GM12878 (cell line): ENCODE measurements around the gene CDH2. TPM values are rescaled to one million over a fixed set of nuclear protein-coding genes. Genes with fewer than 3 reads are reported as not detected.

Source experiments
- ATAC-seq: fragments of 200-7000 bp; cut with Tn5 transposase; 3 replicates; pipeline ENCODE4 v1.9.1; 2020; ENCODE audit warnings: mild to moderate bottlenecking, moderate library complexity
- BruUV-seq: library from RNA; stranded (reverse); fragments of 400-500 nt; replicated peaks from 2 replicates; lab custom pipeline; 2021; lab: Mats Ljungman, UMichigan
- CTCF ChIA-PET: fragments of 300-600 bp; sonication (Branson Sonifier 250); formaldehyde crosslinking; extraction: SDS; loops from one replicate; lab custom pipeline; 2021; ENCODE audit warnings: inconsistent platforms; lab: Yijun Ruan, JAX
- POLR2A ChIA-PET: fragments of 350-600 bp; formaldehyde crosslinking; extraction: SDS; loops from one replicate; lab custom pipeline; 2021; ENCODE audit warnings: inconsistent platforms; lab: Charles Lee
- RAD21 ChIA-PET: fragments of 300-600 bp; sonication (Branson Sonifier 250); formaldehyde crosslinking; loops from one replicate; lab custom pipeline; 2023; ENCODE audit warnings: antibody characterized with exemption; ENCODE audit not compliant: unreplicated experiment; lab: Charles Lee
- SMC1A ChIA-PET: fragments of 300-600 bp; sonication (Branson Sonifier 250); formaldehyde crosslinking; loops from one replicate; lab custom pipeline; 2023; ENCODE audit not compliant: unreplicated experiment, uncharacterized antibody; lab: Charles Lee
- DNase-seq: peaks from one replicate; pipeline ENCODE4 v3.0.0-alpha.2; 2011; ENCODE audit warnings: low read depth, low spot score
- FAIRE-seq: peaks from 3 replicates; lab custom pipeline; 2011; peaks lifted over from hg19 to GRCh38; lab: Jason Lieb, UNC
- H2AFZ ChIP-seq: 2 replicates; pipeline ENCODE4 v1.6.0; 2011; ENCODE audit warnings: low read depth, low read length, control low read depth; ENCODE audit not compliant: control insufficient read depth
- H3K27ac ChIP-seq: 2 replicates; pipeline ENCODE4 v1.5.1; 2011; ENCODE audit warnings: control low read depth; ENCODE audit not compliant: control insufficient read depth, insufficient read depth
- H3K27me3 ChIP-seq, 2 experiments: replicated peaks in 1 of 2; 2 replicates each; pipeline versions ENCODE4 v1.6.0 to v1.6.1; 2011; ENCODE audit warnings: low read length in 1 of 2; ENCODE audit not compliant: control insufficient read depth in 2 of 2, insufficient read depth in 2 of 2
- H3K36me3 ChIP-seq, 2 experiments: 2 replicates each; pipeline ENCODE4 v1.5.1; 2011; ENCODE audit warnings: low read length in 1 of 2; ENCODE audit not compliant: control insufficient read depth in 2 of 2, insufficient read depth in 2 of 2
- H3K4me1 ChIP-seq: 2 replicates; pipeline ENCODE4 v1.6.1; 2011; ENCODE audit warnings: mild to moderate bottlenecking, low read length, moderate library complexity, mixed read lengths; ENCODE audit not compliant: control insufficient read depth, insufficient read depth
- H3K4me2 ChIP-seq: 2 replicates; pipeline ENCODE4 v1.6.0; 2011; ENCODE audit warnings: control low read depth; ENCODE audit not compliant: control insufficient read depth, insufficient read depth
- H3K4me3 ChIP-seq: fragments of 200-600 bp; sonication (generic); 2 replicates; pipeline ENCODE4 v1.5.1; 2016
- H3K79me2 ChIP-seq: 2 replicates; pipeline ENCODE4 v1.6.0; 2011; ENCODE audit warnings: low read length; ENCODE audit not compliant: control insufficient read depth, insufficient read depth
- H3K9ac ChIP-seq: 2 replicates; pipeline ENCODE4 v1.8.0; 2011; ENCODE audit warnings: low read length, control low read depth, mixed read lengths; ENCODE audit not compliant: control insufficient read depth, insufficient read depth
- H3K9me3 ChIP-seq: replicated peaks from 3 replicates; pipeline ENCODE4 v1.5.1; 2011; ENCODE audit warnings: mild to moderate bottlenecking, low read length; ENCODE audit not compliant: control insufficient read depth, insufficient read depth
- H4K20me1 ChIP-seq: 2 replicates; pipeline ENCODE4 v1.6.0; 2011; ENCODE audit not compliant: control insufficient read depth, insufficient read depth
- BACH1 ChIP-seq: fragments of 450-650 bp; IDR thresholded peaks from 2 replicates; pipeline ENCODE4 v1.6.1; 2017; ENCODE audit warnings: mild to moderate bottlenecking, borderline replicate concordance
- DPF2 ChIP-seq: fragments of 450-650 bp; IDR thresholded peaks from 2 replicates; pipeline ENCODE4 v1.6.1; 2017; ENCODE audit warnings: mild to moderate bottlenecking
- E2F4 ChIP-seq: IDR thresholded peaks from 2 replicates; pipeline ENCODE4 v1.6.1; 2012; ENCODE audit warnings: low read depth, low read length, improper control_type of control experiment
- ESRRA ChIP-seq: IDR thresholded peaks from 2 replicates; pipeline ENCODE4 v1.6.1; 2012; ENCODE audit warnings: mild to moderate bottlenecking, low read length, improper control_type of control experiment
- JUND ChIP-seq: IDR thresholded peaks from 2 replicates; pipeline ENCODE4 v1.6.1; 2012; ENCODE audit warnings: low read depth, mild to moderate bottlenecking, low read length, improper control_type of control experiment, moderate library complexity
- KAT2A ChIP-seq: conservative IDR thresholded peaks from 2 replicates; pipeline ENCODE4 v1.6.1; 2011; ENCODE audit warnings: low read depth, low read length; ENCODE audit not compliant: control insufficient read depth
- NR2F1 ChIP-seq: fragments of 450-650 bp; conservative IDR thresholded peaks from 2 replicates; pipeline ENCODE4 v1.6.1; 2017; ENCODE audit warnings: mild to moderate bottlenecking
- POLR2A ChIP-seq: IDR thresholded peaks from 2 replicates; pipeline ENCODE4 v1.6.1; 2011; ENCODE audit warnings: low read depth, mild to moderate bottlenecking, low read length
- RAD21 ChIP-seq: IDR thresholded peaks from 2 replicates; pipeline ENCODE4 v1.6.1; 2011; ENCODE audit warnings: mild to moderate bottlenecking, low read depth, low read length, moderate library complexity; ENCODE audit not compliant: insufficient read depth
- RBBP5 ChIP-seq: fragments of 200-600 bp; sonication (generic); conservative IDR thresholded peaks from 2 replicates; pipeline ENCODE4 v1.6.1; 2016
- STAT1 ChIP-seq: fragments of 450-650 bp; conservative IDR thresholded peaks from 2 replicates; pipeline ENCODE4 v1.6.1; 2014; ENCODE audit warnings: antibody characterized with exemption, mild to moderate bottlenecking
- TARDBP ChIP-seq: IDR thresholded peaks from 2 replicates; pipeline ENCODE4 v1.6.1; 2016; ENCODE audit warnings: borderline replicate concordance
- ZSCAN29 ChIP-seq: fragments of 450-650 bp; IDR thresholded peaks from 2 replicates; pipeline ENCODE4 v1.6.1; 2017; ENCODE audit warnings: mild to moderate bottlenecking, moderate library complexity
- WGBS: methylation state at CpG from one replicate; pipeline ENCODE4 v1.1.6; 2016; ENCODE audit warnings: low lambda C conversion rate; ENCODE audit not compliant: insufficient replicate concordance, insufficient coverage; ENCODE audit errors: missing lambda C conversion rate; 5-methylcytosine and 5-hydroxymethylcytosine counted together
- in situ Hi-C: fragments of 300-500 bp; cut with MboI; formaldehyde crosslinking; loops from 9 replicates; pipeline ENCODE4 v1.14.3; 2018; ENCODE audit warnings: mixed read lengths
- intact Hi-C: fragments of 100-400 bp; cut with micrococcal nuclease; formaldehyde crosslinking; loops from one replicate; pipeline ENCODE4 v1.14.2; 2022; ENCODE audit not compliant: unreplicated experiment
- polyA plus RNA-seq, 11 experiments: library from polyadenylated mRNA; depleted of rRNA in 4 of 11; unstranded in 6 of 11; stranded (reverse) in 5 of 11; fragments of >200 nt; fragmentation: Nextera tagmentation in 4 of 11; fragmentation: Illumina TruSeq in 1 of 11; extraction: Ambion mirVana in 4 of 11; extraction: Trizol in 1 of 11; gene quantifications; 1 replicate in 1 of 11; 2 replicates in 10 of 11; pipeline versions ENCODE4 v1.2.1 to v1.2.3, GENCODE V29; 2011 to 2016; ENCODE audit warnings: inconsistent platforms in 2 of 11, missing spikeins in 2 of 11, low read depth in 1 of 11
- total RNA-seq, 4 experiments: library from RNA; depleted of rRNA in 3 of 4; stranded (reverse); fragments of >200 nt in 3 of 4; fragmentation: Illumina TruSeq in 1 of 4; extraction: Trizol in 1 of 4; gene quantifications; 2 replicates each; pipeline versions ENCODE4 v1.2.1 to v1.2.3, GENCODE V29; 2013 to 2021
- TF ChIP-seq, protein P1 (sequence below): IDR thresholded peaks from 2 replicates; pipeline ENCODE4 v1.6.1; 2011; ENCODE audit warnings: borderline replicate concordance, low read depth, mild to moderate bottlenecking, moderate library complexity, low read length; ENCODE audit not compliant: insufficient read depth, poor library complexity, severe bottlenecking

Gene CDH2
- total and polyA plus RNA-seq, 10 of the 15 experiments (the other 5 are each of a cell fraction or from before 2014, with no cell fraction given): 0.01 to 0.25 (median 0.06) TPM; not detected in 4

DNA sequence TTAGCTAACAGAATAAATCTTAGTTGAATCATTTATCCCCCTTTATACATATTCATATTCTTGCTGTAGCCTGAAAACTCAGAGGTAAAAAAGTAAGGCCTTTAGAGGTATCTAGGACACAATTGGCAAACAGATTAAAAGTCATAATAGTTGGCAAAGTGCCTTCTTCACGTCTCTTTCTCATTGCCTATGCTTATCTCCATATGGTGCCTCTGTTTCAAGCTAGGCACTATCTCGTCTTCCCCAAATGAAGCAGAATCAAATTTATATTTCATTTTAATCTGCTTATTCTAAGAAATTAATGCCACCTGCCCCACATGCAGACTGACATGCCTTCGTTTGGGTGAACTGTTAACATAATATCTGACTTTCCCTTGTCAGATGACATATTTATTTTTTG lies 245.4 kb downstream of the CDH2 start:
- CTCF ChIA-PET: no interaction called here
- RAD21 ChIA-PET: no interaction called here

DNA sequence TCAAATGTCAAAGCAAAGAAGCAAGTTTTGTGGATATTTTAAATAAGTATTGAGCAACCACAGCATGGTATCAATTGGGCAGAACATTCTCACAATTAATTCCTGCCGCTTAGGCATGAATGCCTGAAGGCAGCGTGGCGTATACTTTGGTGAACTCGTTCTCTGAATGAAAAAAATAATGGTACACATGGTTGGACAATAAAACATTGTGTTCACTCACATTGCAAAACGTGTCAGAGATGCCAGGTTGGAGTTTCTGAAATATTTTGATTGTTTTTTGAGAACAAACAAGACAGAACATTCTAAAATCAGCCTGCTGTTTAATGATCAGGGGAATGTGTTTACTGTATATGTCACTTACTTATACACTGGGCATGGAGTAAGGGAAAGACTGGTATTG lies 254.2 kb downstream of the CDH2 start:
- 0% methylated on average over 5 of the region's 5 CpGs for WGBS
- SMC1A ChIA-PET: interaction anchor here (0.6 kb wide), 1 partner anchor 13 kb away, joined by 5 read pairs; no protein-coding TSS in a partner anchor
- no peak overlapping the region for H2AFZ ChIP-seq
- no peaks in the 10 kb centered on the region for H3K36me3 ChIP-seq
- intact Hi-C loops: no loop called here
- no peak overlapping the region for H3K9ac ChIP-seq
- no peaks in the 10 kb centered on the region for H3K4me1 ChIP-seq
- H3K79me2 ChIP-seq: no peaks in the 10 kb centered on the region
- H3K9me3 ChIP-seq: no peaks in the 10 kb centered on the region
- H3K27me3 ChIP-seq: no peaks in the 10 kb centered on the region
- no peak overlapping the region for H3K27ac ChIP-seq
- FAIRE-seq (no peak), DNase-seq (no peak)
- no peaks in the 10 kb centered on the region for H4K20me1 ChIP-seq
- no peak overlapping the region for H3K4me2 ChIP-seq
- TF ChIP-seq RAD21 (no peak), ESRRA (no peak), DPF2 (no peak), NR2F1 (no peak), BACH1 (no peak), POLR2A (no peak), JUND (no peak), STAT1 (no peak), TARDBP (no peak), ZSCAN29 (no peak)
- TF ChIP-seq, protein P1, sequence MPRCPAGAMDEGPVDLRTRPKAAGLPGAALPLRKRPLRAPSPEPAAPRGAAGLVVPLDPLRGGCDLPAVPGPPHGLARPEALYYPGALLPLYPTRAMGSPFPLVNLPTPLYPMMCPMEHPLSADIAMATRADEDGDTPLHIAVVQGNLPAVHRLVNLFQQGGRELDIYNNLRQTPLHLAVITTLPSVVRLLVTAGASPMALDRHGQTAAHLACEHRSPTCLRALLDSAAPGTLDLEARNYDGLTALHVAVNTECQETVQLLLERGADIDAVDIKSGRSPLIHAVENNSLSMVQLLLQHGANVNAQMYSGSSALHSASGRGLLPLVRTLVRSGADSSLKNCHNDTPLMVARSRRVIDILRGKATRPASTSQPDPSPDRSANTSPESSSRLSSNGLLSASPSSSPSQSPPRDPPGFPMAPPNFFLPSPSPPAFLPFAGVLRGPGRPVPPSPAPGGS: no peak
- TF ChIP-seq, all 136 proteins: peak for 0
- BruUV-seq: no TSS peak
- ChIA-PET POLR2A (no interaction called here), RAD21 (no interaction called here), CTCF (no interaction called here)
- H3K4me3 ChIP-seq: no peak overlapping the region
- no peak for ATAC-seq
- in situ Hi-C loops: no loop called here

More for the DNA sequence above, 245.4 kb downstream of the CDH2 start:
- in situ Hi-C loops (no loop called here), intact Hi-C loops (no loop called here)
- DNase-seq: no peak
- 0% methylated on average over 3 of the region's 3 CpGs for WGBS
- no peak for FAIRE-seq
- Histone ChIP-seq H3K4me3 (no peak overlapping the region), H2AFZ (no peak overlapping the region), H3K4me2 (no peak overlapping the region), H3K9ac (no peak overlapping the region), H3K79me2 (no peaks in the 10 kb centered on the region), H3K36me3 (no peaks in the 10 kb centered on the region), H4K20me1 (no peaks in the 10 kb centered on the region), H3K4me1 (no peaks in the 10 kb centered on the region), H3K27ac (no peak overlapping the region), H3K9me3 (no peaks in the 10 kb centered on the region), H3K27me3 (no peaks in the 10 kb centered on the region)
- ChIA-PET POLR2A (no interaction called here), SMC1A (interaction anchor here (1.1 kb wide), 1 partner anchor 17 kb away, joined by 3 read pairs; no protein-coding TSS in a partner anchor)
- BruUV-seq: no TSS peak
- TF ChIP-seq KAT2A: no peak
- no peak for TF ChIP-seq E2F4
- TF ChIP-seq RBBP5: no peak
- no peak for ATAC-seq
